Gastrocnemius medialis (tissue), 4 donors: ENCODE results near the gene SIMC1. TPM values are rescaled to one million over a fixed set of nuclear protein-coding genes. Genes with fewer than 3 reads are reported as not detected.
"Not testable (repeated sequence)": the region's sequence is repeated elsewhere in the genome, so short reads cannot be mapped to it uniquely, and the experiment has no call there.

Experiments
- ATAC-seq, 2 donors: fragments of 150-250 bp; one replicate each; pipeline ENCODE4 v1.9.1; 2016
- DNase-seq, 2 donors: peaks; one replicate each; pipeline ENCODE4 v3.0.0-alpha.2; 2019
- H3K27ac ChIP-seq, 4 donors: fragments of 200-600 bp; sonication (generic); 1 replicate in 1 of 4; 2 replicates in 3 of 4; pipeline ENCODE4 v1.5.1; 2016 to 2018; ENCODE audit warnings: mild to moderate bottlenecking in 2 of 4, moderate library complexity in 1 of 4
- H3K27me3 ChIP-seq, 3 donors: fragments of 200-600 bp; sonication (generic) in 2 of 3; 1 replicate in 1 of 3; 2 replicates in 2 of 3; pipeline versions ENCODE4 v1.5.1 to v1.6.0; 2016 to 2019; ENCODE audit warnings: mild to moderate bottlenecking in 1 of 3, moderate library complexity in 1 of 3
- H3K36me3 ChIP-seq, 2 donors: fragments of 200-600 bp; sonication (generic) in 1 of 2; one replicate each; pipeline ENCODE4 v1.5.1; 2017 to 2018
- H3K4me1 ChIP-seq, 2 donors: fragments of 200-600 bp; sonication (generic) in 1 of 2; one replicate each; pipeline ENCODE4 v1.5.1; 2016 to 2017; ENCODE audit warnings: mild to moderate bottlenecking in 2 of 2
- H3K4me3 ChIP-seq, 4 donors: fragments of 200-600 bp; sonication (generic) in 3 of 4; 1 replicate in 1 of 4; 2 replicates in 3 of 4; pipeline ENCODE4 v1.5.1; 2016 to 2019; ENCODE audit warnings: mild to moderate bottlenecking in 2 of 4
- H3K9me3 ChIP-seq, 3 donors: fragments of 200-600 bp; sonication (generic) in 2 of 3; 1 replicate in 1 of 3; 2 replicates in 2 of 3; pipeline ENCODE4 v1.5.1; 2016 to 2019
- POLR2A ChIP-seq, 2 donors: fragments of 450-650 bp; IDR thresholded peaks; one replicate each; pipeline ENCODE4 v1.6.1; 2017; ENCODE audit warnings: antibody characterized with exemption in 2 of 2, mild to moderate bottlenecking in 2 of 2, moderate library complexity in 2 of 2
- in situ Hi-C, 4 donors: fragments of 200-750 bp; cut with MboI; loops; one replicate each; pipeline versions ENCODE4 v1.15.0 to v1.8.0; 2017; ENCODE audit warnings: low sequenced_read_pairs in 4 of 4
- intact Hi-C: fragments of 100-400 bp; cut with DNase I; formaldehyde crosslinking; loops from one replicate; pipeline ENCODE4 v1.15.1; 2023; ENCODE audit warnings: low total_unique reads
- total RNA-seq, 4 donors: library from RNA; depleted of rRNA; stranded (reverse); fragments of >200 nt; gene quantifications; one replicate each; pipeline versions ENCODE4 v1.1.0 to v1.2.3, GENCODE V29; 2016
- TF ChIP-seq, protein P1 (sequence below), 5 experiments: fragments of 450-650 bp in 3 of 5; fragments of 200-600 bp in 2 of 5; sonication (generic) in 2 of 5; IDR thresholded peaks in 4 of 5; conservative IDR thresholded peaks in 1 of 5; 1 replicate in 4 of 5; 2 replicates in 1 of 5; pipeline ENCODE4 v1.5.1; 2016 to 2019; ENCODE audit warnings: antibody characterized with exemption in 5 of 5, mild to moderate bottlenecking in 3 of 5, moderate library complexity in 3 of 5

SIMC1 gene
- total RNA-seq, 4 donors from 2014 or later = 5.1 to 45.8 (median 11.5) TPM

DNA sequence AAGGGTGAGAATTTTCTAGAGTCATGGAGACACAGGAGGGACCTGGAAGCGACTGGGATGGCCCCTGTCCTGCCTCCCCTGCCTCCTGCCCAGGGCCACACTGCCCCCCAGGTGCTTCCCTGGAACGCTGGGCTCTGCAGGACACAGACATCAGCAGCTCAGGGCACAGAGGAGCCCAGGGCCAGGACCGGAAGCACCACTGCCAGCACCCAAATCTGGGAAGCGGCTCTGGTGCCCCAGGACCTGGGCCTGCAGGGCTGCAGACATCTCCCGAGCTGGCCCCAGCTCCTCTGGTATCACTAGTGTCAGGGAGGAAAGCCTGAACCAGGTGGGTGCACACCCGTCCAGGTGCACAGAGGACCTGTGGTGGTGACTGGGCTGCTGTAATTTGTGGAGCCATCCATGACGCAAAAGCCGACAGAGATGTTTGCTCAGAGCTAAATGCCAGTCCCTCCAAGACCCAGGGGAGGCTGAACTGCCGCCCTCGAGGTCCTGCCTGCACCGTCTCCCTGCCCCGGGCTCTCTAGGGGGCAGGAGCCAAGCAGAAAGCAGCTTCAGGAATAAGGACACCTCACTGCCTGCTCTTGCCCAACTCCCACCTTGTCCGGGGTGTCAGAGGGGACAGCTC is 46.0 kb upstream of the SIMC1 start:
- Histone ChIP-seq H3K4me1 (no peaks in the 10 kb centered on the region), H3K36me3 (no peaks in the 10 kb centered on the region), H3K27me3 (no peaks in the 10 kb centered on the region), H3K27ac (no peak overlapping the region), H3K9me3 (no peaks in the 10 kb centered on the region), H3K4me3 (no peak overlapping the region)
- DNase-seq = no peak
- TF ChIP-seq POLR2A (IDR thresholded peaks at IDR 0.05) = no peak
- TF ChIP-seq, protein P1, sequence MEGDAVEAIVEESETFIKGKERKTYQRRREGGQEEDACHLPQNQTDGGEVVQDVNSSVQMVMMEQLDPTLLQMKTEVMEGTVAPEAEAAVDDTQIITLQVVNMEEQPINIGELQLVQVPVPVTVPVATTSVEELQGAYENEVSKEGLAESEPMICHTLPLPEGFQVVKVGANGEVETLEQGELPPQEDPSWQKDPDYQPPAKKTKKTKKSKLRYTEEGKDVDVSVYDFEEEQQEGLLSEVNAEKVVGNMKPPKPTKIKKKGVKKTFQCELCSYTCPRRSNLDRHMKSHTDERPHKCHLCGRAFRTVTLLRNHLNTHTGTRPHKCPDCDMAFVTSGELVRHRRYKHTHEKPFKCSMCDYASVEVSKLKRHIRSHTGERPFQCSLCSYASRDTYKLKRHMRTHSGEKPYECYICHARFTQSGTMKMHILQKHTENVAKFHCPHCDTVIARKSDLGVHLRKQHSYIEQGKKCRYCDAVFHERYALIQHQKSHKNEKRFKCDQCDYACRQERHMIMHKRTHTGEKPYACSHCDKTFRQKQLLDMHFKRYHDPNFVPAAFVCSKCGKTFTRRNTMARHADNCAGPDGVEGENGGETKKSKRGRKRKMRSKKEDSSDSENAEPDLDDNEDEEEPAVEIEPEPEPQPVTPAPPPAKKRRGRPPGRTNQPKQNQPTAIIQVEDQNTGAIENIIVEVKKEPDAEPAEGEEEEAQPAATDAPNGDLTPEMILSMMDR (IDR thresholded peaks at IDR 0.05 in 4 of 5, conservative IDR thresholded peaks at IDR 0.05 in 1 of 5) = no peak
- in situ Hi-C loops (no loop called here), intact Hi-C loops (no loop called here)
- ATAC-seq = no peak

DNA sequence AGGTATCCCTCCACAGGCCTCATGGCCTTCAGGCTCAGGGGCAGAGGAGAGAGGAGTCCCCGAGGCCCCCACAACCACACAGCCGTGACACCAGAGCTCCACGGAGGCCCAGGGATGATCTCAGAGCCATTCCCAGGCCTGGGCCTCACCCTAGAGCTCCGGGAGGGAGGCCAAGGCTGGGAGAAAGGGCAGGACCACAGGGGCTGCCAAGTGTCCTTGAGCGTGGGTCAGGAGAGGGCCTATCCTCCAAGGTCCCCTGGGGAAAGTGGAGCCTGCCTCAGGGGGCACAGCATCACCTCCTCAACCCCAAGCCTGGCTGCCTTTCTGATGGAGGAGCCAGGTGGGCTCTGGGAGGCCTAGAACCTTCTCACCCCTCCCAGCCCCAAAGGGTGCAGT is 45.5 kb upstream of the SIMC1 start:
- in situ Hi-C loops, ATAC-seq, H3K27me3 ChIP-seq, H3K4me1 ChIP-seq, DNase-seq, H3K36me3 ChIP-seq, H3K27ac ChIP-seq, intact Hi-C loops, H3K9me3 ChIP-seq, H3K4me3 ChIP-seq: not testable (repeated sequence)

DNA sequence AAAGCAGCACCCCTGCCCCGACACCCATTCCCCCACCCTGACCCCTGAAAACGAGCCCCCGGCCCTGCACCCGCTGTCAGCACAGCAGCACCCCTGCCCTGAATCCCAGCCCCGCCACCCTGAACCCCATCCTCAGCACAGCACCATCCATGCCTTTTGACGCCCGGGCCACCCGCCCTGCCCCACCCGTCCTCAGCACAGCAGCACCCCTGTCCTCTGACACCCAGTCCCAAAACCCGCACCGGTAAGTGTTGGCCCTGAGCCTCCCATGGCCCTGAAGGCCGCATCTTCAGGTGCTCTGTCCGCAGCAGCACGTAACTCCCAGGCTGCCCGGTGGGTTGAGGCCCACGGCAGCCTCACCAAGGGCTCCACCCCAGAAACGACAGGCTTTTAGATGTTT is 44.6 kb upstream of the SIMC1 start:
- in situ Hi-C loops = not testable (repeated sequence)

DNA sequence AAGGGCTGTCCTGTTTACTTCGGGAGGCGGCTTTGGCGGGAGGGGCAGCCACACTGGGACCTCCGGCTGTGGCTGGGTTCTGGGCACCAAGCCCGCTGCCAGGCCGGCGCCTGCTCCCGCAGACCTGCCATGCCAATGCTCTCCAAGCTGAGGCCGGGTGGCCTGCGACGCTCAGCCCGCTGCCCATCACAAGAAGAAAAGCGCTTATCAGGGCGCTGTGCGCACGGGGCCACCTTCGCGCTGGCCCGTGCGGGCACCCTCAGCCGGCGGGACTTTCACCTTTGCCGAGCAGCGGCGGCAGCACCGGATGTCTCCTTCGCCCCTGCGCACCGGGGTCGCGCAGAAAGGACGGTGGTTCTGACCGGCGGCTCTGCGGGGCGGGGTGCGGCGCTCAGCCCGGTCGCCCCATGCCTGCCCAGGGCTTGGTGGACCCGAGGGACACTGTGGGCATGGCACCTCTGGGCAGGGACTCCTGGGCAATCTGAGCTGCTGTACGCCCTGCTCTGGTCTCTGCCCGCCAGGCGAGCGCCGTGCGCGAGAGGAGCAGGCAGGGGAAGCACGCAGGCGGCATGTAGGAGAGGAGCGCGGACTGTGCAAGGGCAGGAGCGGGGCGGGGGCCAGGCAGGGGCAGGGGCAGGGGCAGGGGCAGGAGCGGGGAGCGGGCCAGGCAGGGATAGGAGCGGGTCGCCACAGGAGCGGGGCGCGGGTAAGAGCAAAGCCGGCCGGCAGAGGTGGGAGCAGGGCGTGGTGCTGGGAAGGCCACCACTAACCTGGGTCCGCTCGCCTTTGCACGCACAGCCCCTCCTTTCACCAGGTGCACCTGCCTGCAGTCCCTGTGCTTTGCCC is 43.8 kb upstream of the SIMC1 start:
- ATAC-seq, H3K27me3 ChIP-seq, intact Hi-C loops, H3K27ac ChIP-seq, in situ Hi-C loops, DNase-seq, H3K36me3 ChIP-seq, H3K4me1 ChIP-seq, H3K9me3 ChIP-seq: not testable (repeated sequence)
- peak overlapping the region in 2 of 4 donors; percentile 20 to 31 for H3K4me3 ChIP-seq

More for the DNA sequence above, 44.6 kb upstream of the SIMC1 start:
- ATAC-seq, DNase-seq, H3K27ac ChIP-seq, H3K4me3 ChIP-seq, H3K9me3 ChIP-seq, H3K4me1 ChIP-seq, H3K27me3 ChIP-seq, H3K36me3 ChIP-seq, intact Hi-C loops: not testable (repeated sequence)

DNA sequence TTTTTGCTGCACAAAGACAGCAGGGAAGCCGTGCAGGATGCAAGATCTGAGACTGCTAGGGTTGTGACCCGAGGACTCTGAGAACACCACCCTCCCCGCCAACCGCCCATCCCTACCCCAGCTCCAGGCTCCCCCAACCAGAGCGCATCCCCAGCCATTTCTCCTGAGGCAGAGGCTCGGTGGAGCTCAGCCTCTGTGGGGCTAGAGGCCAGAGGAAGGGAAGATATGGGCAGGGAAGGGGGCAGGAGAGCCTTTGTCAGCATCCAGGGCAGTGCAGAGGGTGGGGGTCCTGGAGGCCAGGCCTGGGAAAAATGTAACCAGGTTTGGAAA is 43.2 kb upstream of the SIMC1 start:
- H3K27ac ChIP-seq, in situ Hi-C loops, ATAC-seq, DNase-seq, H3K36me3 ChIP-seq, intact Hi-C loops, H3K4me1 ChIP-seq, H3K9me3 ChIP-seq, H3K4me3 ChIP-seq, H3K27me3 ChIP-seq: not testable (repeated sequence)

DNA sequence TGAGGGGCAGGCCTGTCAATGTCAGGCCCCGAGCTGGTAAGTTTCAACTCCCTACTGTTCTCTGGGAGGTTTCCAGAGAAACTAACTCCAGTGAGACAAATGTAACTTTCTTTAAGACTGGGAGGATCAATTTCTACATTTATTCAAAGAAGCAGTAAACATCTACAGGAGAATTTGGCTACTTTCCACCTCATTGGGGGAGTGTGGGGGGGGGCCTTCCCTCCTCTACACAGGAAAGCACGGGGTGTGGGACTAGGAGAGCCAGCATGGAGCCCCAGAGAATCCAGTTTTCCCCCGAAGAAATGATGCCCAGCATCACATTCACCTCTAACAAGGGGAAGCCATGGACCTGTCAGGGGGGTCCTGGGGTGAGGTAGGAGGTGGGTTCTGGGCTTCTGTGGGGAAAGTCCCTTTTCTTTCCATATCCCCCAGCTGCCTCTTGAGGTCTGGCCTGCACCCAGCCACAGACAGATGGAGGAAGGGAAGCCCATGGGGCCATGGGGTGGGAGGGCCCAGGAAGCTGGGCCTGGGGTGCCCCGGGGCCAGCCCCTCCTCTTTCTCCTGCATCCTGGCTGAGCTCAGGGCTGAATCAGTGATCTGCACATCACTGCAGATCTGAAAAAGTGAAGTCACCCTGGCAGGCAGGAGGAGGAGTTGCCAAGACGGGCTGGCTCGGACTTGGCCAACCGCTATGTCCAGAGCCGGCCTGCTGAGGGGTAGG is 42.6 kb upstream of the SIMC1 start:
- H3K27me3 ChIP-seq, intact Hi-C loops, H3K4me1 ChIP-seq, H3K4me3 ChIP-seq, H3K9me3 ChIP-seq, ATAC-seq, H3K27ac ChIP-seq, in situ Hi-C loops, DNase-seq, H3K36me3 ChIP-seq: not testable (repeated sequence)

DNA sequence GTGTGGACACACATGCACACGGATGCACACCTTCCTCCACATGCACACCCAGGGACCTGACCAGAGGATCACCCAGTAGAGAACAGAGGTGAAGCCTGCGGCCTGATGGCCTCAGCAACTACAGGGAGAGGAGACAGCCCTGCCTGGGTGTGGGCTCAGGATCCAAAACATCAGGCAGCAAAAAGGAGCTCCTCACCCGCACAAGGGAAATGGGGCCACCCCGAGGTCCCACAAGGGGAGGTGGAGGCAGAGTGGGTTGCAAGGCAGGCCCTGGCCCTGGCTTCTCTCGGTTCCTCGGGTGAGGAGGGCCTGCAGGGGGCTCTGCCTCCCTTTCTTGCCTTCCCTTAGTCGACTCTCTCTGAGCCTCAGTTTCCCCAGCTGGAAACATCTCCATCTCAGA is 41.4 kb upstream of the SIMC1 start:
- intact Hi-C loops, H3K4me3 ChIP-seq, DNase-seq, H3K9me3 ChIP-seq, in situ Hi-C loops, ATAC-seq, H3K36me3 ChIP-seq, H3K27ac ChIP-seq, H3K27me3 ChIP-seq, H3K4me1 ChIP-seq: not testable (repeated sequence)

DNA sequence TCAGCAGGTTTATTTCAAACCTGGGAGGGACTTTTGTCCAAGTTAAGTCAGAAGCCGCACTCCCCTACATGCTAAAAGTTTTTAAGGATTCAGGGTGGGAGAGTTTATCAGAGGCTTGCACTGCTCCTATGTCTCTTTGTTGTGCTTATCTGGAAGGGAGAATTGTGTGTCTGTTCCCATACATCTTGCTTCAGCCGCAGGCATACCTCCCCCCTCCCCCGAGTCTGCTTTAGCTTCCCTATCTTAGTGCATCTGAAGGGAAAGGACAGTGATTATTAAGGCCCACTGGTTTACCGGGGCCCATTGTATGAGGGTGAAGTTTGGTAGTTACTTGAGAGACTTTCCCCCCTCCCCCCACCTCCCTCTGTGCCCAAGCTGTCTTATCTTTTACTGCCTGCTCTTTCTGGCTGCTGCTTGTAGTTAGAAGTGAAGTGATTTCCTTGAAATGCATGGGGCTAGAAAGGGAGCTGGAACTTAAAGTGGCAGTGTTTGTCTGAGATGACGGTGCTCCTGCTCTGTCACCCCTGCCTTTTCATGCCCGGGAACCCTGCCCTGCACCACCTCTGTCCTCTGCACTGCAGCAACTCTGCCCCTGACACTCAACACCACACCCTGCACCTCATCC is 40.9 kb upstream of the SIMC1 start:
- in situ Hi-C loops, ATAC-seq, H3K27me3 ChIP-seq: not testable (repeated sequence)

DNA sequence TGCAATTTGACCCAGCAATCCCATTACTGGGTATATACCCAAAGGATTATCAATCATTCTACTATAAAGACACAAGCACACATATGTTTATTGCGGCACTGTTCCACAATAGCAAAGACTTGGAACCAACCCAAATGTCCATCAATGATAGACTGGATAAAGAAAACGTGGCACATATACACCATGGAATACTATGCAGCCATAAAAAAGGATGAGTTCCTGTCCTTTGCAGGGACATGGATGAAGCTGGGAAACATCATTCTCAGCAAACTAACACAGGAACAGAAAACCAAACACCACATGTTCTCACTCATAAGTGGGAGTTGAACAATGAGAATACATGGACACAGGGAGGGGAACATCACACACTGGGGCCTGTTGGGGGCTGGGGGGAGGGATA is 39.9 kb upstream of the SIMC1 start:
- H3K27ac ChIP-seq, H3K36me3 ChIP-seq, H3K4me3 ChIP-seq, intact Hi-C loops, in situ Hi-C loops, H3K4me1 ChIP-seq, DNase-seq, H3K9me3 ChIP-seq, ATAC-seq, H3K27me3 ChIP-seq: not testable (repeated sequence)

More for the DNA sequence above, 40.9 kb upstream of the SIMC1 start:
- DNase-seq, H3K4me1 ChIP-seq, H3K27ac ChIP-seq, intact Hi-C loops, H3K9me3 ChIP-seq, H3K4me3 ChIP-seq, H3K36me3 ChIP-seq: not testable (repeated sequence)

DNA sequence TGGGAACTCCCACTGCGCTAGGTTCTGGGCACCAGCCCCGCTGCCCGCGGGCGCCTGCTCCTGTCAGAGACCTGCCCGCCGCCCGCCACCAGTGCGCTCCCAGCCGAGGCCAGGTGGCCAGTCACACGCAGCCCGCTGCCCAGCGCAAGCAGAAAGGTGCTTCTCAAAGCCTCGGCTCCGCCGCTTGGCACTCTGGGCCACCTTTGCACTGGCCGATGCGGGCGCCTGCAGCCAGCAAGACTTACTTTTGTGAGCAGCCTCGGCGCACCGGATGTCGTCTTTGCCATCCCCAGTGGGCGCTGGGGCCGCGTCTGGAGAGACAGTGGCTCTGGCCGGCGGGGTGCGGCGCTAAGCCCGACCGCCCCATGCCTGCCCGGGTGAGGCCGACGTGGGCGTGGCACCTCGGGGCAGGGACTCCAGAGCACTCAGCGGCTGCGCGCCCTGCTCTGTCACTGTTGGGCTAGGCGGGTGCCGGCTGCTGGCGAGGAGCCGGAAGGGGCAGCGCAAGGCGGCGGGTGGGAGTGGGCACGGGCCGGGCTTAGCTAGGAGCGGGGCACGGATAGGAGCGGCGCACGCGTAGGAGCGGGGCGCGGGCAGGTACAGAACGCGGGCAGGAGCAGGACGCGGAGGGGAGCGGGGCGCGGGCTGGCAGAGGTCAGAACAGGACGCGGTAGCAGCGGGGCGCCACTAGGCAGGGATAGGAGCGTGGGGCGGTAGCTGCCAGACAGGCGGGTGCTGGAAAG is 39.1 kb upstream of the SIMC1 start:
- H3K4me3 ChIP-seq = peak overlapping the region; percentile 33 to 46 (median 40)
- DNase-seq, H3K4me1 ChIP-seq, H3K27ac ChIP-seq, H3K36me3 ChIP-seq, H3K9me3 ChIP-seq, H3K27me3 ChIP-seq, in situ Hi-C loops, intact Hi-C loops: not testable (repeated sequence)
- peak; percentile 30 to 69 for ATAC-seq
